CD14-positive monocyte (primary cell): ENCODE data around the gene RAPGEF2. TPM values are rescaled to one million over a fixed set of nuclear protein-coding genes. Genes with fewer than 3 reads are reported as not detected.

ENCODE experiments used
- DNase-seq, 3 donors: peaks; one replicate each; pipeline ENCODE4 v3.0.0-alpha.2; 2011 to 2022
- H2AFZ ChIP-seq: 2 replicates; pipeline ENCODE4 v1.6.0; 2012; ENCODE audit warnings: mild to moderate bottlenecking, low read depth, low read length, inconsistent platforms; ENCODE audit not compliant: insufficient read depth, poor library complexity, severe bottlenecking
- H3K27ac ChIP-seq, 2 donors: 1 replicate in 1 of 2; 2 replicates in 1 of 2; pipeline ENCODE4 v1.5.1; 2012 to 2013; ENCODE audit warnings: low read length in 2 of 2, control low read depth in 1 of 2, inconsistent platforms in 1 of 2, low read depth in 1 of 2, mild to moderate bottlenecking in 1 of 2
- H3K27me3 ChIP-seq, 2 donors: one replicate each; pipeline versions ENCODE4 v1.6.0 to v1.6.1; 2011 to 2013; ENCODE audit warnings: low read length in 2 of 2; ENCODE audit not compliant: control insufficient read depth in 2 of 2, insufficient read depth in 2 of 2
- H3K36me3 ChIP-seq, 2 donors: replicated peaks in 1 of 2; 1 replicate in 1 of 2; 2 replicates in 1 of 2; pipeline versions ENCODE4 v1.5.1 to v1.6.1; 2012 to 2013; ENCODE audit warnings: low read length in 2 of 2, control low read depth in 1 of 2, inconsistent platforms in 1 of 2, mild to moderate bottlenecking in 1 of 2; ENCODE audit not compliant: insufficient read depth in 2 of 2, control insufficient read depth in 1 of 2
- H3K4me1 ChIP-seq, 2 donors: 1 replicate in 1 of 2; 2 replicates in 1 of 2; pipeline versions ENCODE4 v1.5.1 to v1.6.1; 2012 to 2013; ENCODE audit warnings: low read length in 2 of 2, control low read depth in 1 of 2, inconsistent platforms in 1 of 2, mild to moderate bottlenecking in 1 of 2, moderate library complexity in 1 of 2; ENCODE audit not compliant: insufficient read depth in 2 of 2, control insufficient read depth in 1 of 2
- H3K4me2 ChIP-seq: replicated peaks from 2 replicates; pipeline ENCODE3; 2012; ENCODE audit warnings: low read length, moderate library complexity, mild to moderate bottlenecking; ENCODE audit not compliant: poor library complexity, severe bottlenecking; ENCODE audit errors: extremely low read depth
- H3K4me3 ChIP-seq, 3 experiments: fragments of 200-600 bp in 1 of 3; sonication (generic) in 1 of 3; replicated peaks in 1 of 3; 1 replicate in 2 of 3; 2 replicates in 1 of 3; pipeline ENCODE4 v1.5.1; 2011 to 2013; ENCODE audit warnings: low read length in 3 of 3, mild to moderate bottlenecking in 3 of 3, control low read depth in 2 of 3, low read depth in 2 of 3, inconsistent platforms in 1 of 3, moderate library complexity in 1 of 3
- H3K79me2 ChIP-seq: 2 replicates; pipeline ENCODE4 v1.6.0; 2012; ENCODE audit warnings: mild to moderate bottlenecking, control low read depth, inconsistent platforms, low read length, moderate library complexity; ENCODE audit not compliant: insufficient read depth
- H3K9ac ChIP-seq: 2 replicates; pipeline ENCODE4 v1.6.0; 2017; ENCODE audit warnings: low read length, mild to moderate bottlenecking; ENCODE audit not compliant: insufficient read depth, poor library complexity, severe bottlenecking
- H3K9me3 ChIP-seq, 2 donors: replicated peaks in 1 of 2; 1 replicate in 1 of 2; 2 replicates in 1 of 2; pipeline versions ENCODE4 v1.5.1 to v1.6.1; 2012 to 2013; ENCODE audit warnings: low read length in 2 of 2, control low read depth in 1 of 2; ENCODE audit not compliant: control insufficient read depth in 1 of 2, insufficient read depth in 1 of 2
- H4K20me1 ChIP-seq: 2 replicates; pipeline ENCODE4 v1.6.0; 2012; ENCODE audit warnings: mild to moderate bottlenecking, low read length, control low read depth, moderate library complexity; ENCODE audit not compliant: insufficient read depth
- H3K27ac Mint-ChIP-seq, 7 donors: one replicate each; pipeline ENCODE4 v1.8.0; 2020; ENCODE audit warnings: mild to moderate bottlenecking in 7 of 7, mixed read lengths in 7 of 7, moderate library complexity in 6 of 7, inconsistent platforms in 2 of 7
- H3K27me3 Mint-ChIP-seq, 3 donors: one replicate each; pipeline ENCODE4 v1.8.0; 2021 to 2022; ENCODE audit warnings: low read depth in 3 of 3, mild to moderate bottlenecking in 3 of 3, mixed read lengths in 3 of 3, moderate library complexity in 3 of 3, inconsistent platforms in 1 of 3
- H3K36me3 Mint-ChIP-seq, 2 donors: one replicate each; pipeline ENCODE4 v1.8.0; 2020; ENCODE audit warnings: mixed read lengths in 2 of 2, inconsistent platforms in 1 of 2, mild to moderate bottlenecking in 1 of 2
- H3K4me1 Mint-ChIP-seq: one replicate; pipeline ENCODE4 v1.8.0; 2020; ENCODE audit warnings: mild to moderate bottlenecking, mixed read lengths
- H3K4me3 Mint-ChIP-seq, 2 donors: one replicate each; pipeline ENCODE4 v1.8.0; 2020; ENCODE audit warnings: mild to moderate bottlenecking in 2 of 2, mixed read lengths in 2 of 2, moderate library complexity in 1 of 2
- H3K9me3 Mint-ChIP-seq, 7 donors: one replicate each; pipeline ENCODE4 v1.8.0; 2020 to 2022; ENCODE audit warnings: mixed read lengths in 7 of 7, mild to moderate bottlenecking in 6 of 7, moderate library complexity in 6 of 7, inconsistent platforms in 2 of 7
- CTCF ChIP-seq: fragments of 200-600 bp; IDR thresholded peaks from one replicate; pipeline ENCODE4 v1.8.0; 2022; ENCODE audit warnings: antibody characterized with exemption, mild to moderate bottlenecking
- WGBS: methylation state at CpG from one replicate; pipeline ENCODE4 v1.1.5; 2013; ENCODE audit warnings: missing lambda C conversion rate; ENCODE audit not compliant: insufficient coverage; 5-methylcytosine and 5-hydroxymethylcytosine counted together
- intact Hi-C, 2 donors: fragments of 100-400 bp; cut with micrococcal nuclease; formaldehyde crosslinking; loops; one replicate each; pipeline versions ENCODE4 v1.15.0 to v1.15.1; 2023
- polyA plus RNA-seq, 3 donors: library from polyadenylated mRNA; depleted of rRNA in 1 of 3; unstranded in 2 of 3; stranded (reverse) in 1 of 3; fragments of 300-500 nt in 2 of 3; fragments of >200 nt in 1 of 3; fragmentation: Illumina TruSeq in 2 of 3; gene quantifications; 1 replicate in 2 of 3; 2 replicates in 1 of 3; pipeline ENCODE4 v1.2.3, GENCODE V29; 2012 to 2021

RAPGEF2 gene
- polyA plus RNA-seq, 3 donors: 1.5 to 29.8 (median 2.0) TPM

GRCh38 chr4:159308566-159309340, 205.9 kb downstream of the RAPGEF2 start:
- H3K9me3 Mint-ChIP-seq: peaks cover 0 to 9% (median 4%) of the 10 kb centered on the region in 7 donors
- no peak overlapping the region for H3K9ac ChIP-seq
- H3K4me3 Mint-ChIP-seq: no peak overlapping the region
- no peaks in the 10 kb centered on the region for H3K9me3 ChIP-seq
- H3K4me2 ChIP-seq: no peak overlapping the region
- TF ChIP-seq CTCF: no peak
- H2AFZ ChIP-seq: no peak overlapping the region
- H3K4me1 Mint-ChIP-seq: peaks cover 9% of the 10 kb centered on the region
- peaks cover 34 to 40% of the 10 kb centered on the region in 2 donors for H3K36me3 Mint-ChIP-seq
- no peaks in the 10 kb centered on the region for H3K27me3 ChIP-seq
- intact Hi-C loops: no loop called here
- H3K79me2 ChIP-seq: peaks cover 86% of the 10 kb centered on the region
- H3K36me3 ChIP-seq: peaks cover 8 to 25% of the 10 kb centered on the region in 2 donors
- 60% methylated on average over 2 of the region's 4 CpGs for WGBS
- peaks cover 11% of the 10 kb centered on the region for H4K20me1 ChIP-seq
- H3K27ac ChIP-seq: peak overlapping the region in 1 of 2 donors; percentile 26
- H3K27ac Mint-ChIP-seq: peak overlapping the region in 2 of 7 donors; percentile 2 to 57
- no peaks in the 10 kb centered on the region for H3K4me1 ChIP-seq
- DNase-seq: no peak
- H3K27me3 Mint-ChIP-seq: no peaks in the 10 kb centered on the region
- no peak overlapping the region for H3K4me3 ChIP-seq

GRCh38 chr4:159312236-159312635, 209.4 kb downstream of the RAPGEF2 start:
- H4K20me1 ChIP-seq: peaks cover 4% of the 10 kb centered on the region
- H3K4me3 Mint-ChIP-seq: no peak overlapping the region
- H3K79me2 ChIP-seq: peaks cover 62% of the 10 kb centered on the region
- intact Hi-C loops: no loop called here
- no peak for TF ChIP-seq CTCF
- H3K9me3 Mint-ChIP-seq: no peaks in the 10 kb centered on the region
- no peaks in the 10 kb centered on the region for H3K27me3 Mint-ChIP-seq
- H3K36me3 ChIP-seq: peaks cover 18 to 33% of the 10 kb centered on the region in 2 donors
- H3K4me2 ChIP-seq: no peak overlapping the region
- no peaks in the 10 kb centered on the region for H3K9me3 ChIP-seq
- peak overlapping the region in 1 of 7 donors; percentile 51 for H3K27ac Mint-ChIP-seq
- no peak overlapping the region for H3K9ac ChIP-seq
- H3K36me3 Mint-ChIP-seq: peaks cover 38 to 40% of the 10 kb centered on the region in 2 donors
- no peaks in the 10 kb centered on the region for H3K4me1 ChIP-seq
- H3K4me1 Mint-ChIP-seq: peaks cover 7% of the 10 kb centered on the region
- H2AFZ ChIP-seq: no peak overlapping the region
- no peaks in the 10 kb centered on the region for H3K27me3 ChIP-seq
- no peak overlapping the region for H3K27ac ChIP-seq
- no peak overlapping the region for H3K4me3 ChIP-seq
- DNase-seq: no peak
